Coronary artery (tissue), 2 donors: ENCODE data around the gene DHRSX.
"Not testable (repeated sequence)": the region's sequence is repeated elsewhere in the genome, so short reads cannot be mapped to it uniquely, and the experiment has no call there.

Experiments
- DNase-seq: peaks from one replicate; pipeline ENCODE4 v3.0.0-alpha.2; 2017; ENCODE audit warnings: low spot score
- H3K27ac ChIP-seq, 2 donors: fragments of 200-600 bp; sonication (generic); one replicate each; pipeline ENCODE4 v1.5.1; 2016 to 2019
- H3K4me3 ChIP-seq: fragments of 200-600 bp; sonication (generic); 2 replicates; pipeline ENCODE4 v1.5.1; 2016; ENCODE audit warnings: mild to moderate bottlenecking, moderate library complexity
- TF ChIP-seq, protein P1 (sequence below): fragments of 200-600 bp; sonication (generic); IDR thresholded peaks from one replicate; pipeline ENCODE4 v1.5.1; 2019; ENCODE audit warnings: antibody characterized with exemption

Gene DHRSX

DNA sequence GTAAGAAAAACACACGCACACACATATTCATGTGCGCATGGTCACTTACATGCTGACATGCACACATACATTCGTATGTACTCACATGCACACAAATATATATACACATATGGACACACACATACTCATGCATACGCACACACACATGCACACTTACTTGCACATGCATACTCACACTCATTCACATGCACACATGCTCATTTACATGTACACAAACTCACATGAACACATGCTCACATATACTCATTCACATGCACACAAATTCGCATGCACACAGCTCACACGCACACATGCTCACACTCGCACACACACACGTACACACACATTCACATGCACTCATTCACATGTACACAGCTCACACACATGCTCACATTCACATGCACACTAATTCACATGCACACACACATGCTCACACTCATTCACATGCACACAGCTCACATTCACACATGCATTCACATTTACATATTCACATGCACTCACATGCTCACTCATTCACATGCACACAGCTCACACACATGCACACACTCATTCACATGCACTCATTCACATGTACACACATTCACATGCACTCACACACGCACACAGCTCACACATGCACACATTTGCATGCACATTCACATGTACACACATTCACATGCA is 276.1 kb downstream of the DHRSX start:
- TF ChIP-seq, protein P1, sequence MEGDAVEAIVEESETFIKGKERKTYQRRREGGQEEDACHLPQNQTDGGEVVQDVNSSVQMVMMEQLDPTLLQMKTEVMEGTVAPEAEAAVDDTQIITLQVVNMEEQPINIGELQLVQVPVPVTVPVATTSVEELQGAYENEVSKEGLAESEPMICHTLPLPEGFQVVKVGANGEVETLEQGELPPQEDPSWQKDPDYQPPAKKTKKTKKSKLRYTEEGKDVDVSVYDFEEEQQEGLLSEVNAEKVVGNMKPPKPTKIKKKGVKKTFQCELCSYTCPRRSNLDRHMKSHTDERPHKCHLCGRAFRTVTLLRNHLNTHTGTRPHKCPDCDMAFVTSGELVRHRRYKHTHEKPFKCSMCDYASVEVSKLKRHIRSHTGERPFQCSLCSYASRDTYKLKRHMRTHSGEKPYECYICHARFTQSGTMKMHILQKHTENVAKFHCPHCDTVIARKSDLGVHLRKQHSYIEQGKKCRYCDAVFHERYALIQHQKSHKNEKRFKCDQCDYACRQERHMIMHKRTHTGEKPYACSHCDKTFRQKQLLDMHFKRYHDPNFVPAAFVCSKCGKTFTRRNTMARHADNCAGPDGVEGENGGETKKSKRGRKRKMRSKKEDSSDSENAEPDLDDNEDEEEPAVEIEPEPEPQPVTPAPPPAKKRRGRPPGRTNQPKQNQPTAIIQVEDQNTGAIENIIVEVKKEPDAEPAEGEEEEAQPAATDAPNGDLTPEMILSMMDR, result no peak
- no peak overlapping the region for H3K27ac ChIP-seq
- DNase-seq, result no peak
- H3K4me3 ChIP-seq, result no peak overlapping the region

DNA sequence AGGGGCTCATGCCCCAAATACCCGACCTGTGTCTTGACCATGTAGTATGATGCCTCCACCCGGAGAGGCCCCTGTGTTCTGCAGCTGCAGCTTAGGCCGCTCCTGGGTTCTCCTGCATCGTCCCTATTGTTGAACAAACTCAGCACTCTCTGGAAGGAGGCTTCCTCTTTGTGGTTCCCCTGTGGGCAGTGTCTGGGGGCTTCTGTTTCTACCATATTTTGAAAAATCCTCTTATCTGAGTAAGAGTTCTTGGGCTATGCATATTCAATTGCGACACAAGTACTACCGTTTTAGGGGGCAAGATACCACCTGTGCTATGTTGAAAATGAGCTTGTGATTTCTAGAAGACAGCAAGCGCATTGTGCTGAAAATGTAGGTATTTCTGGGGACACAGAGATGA is 276.6 kb downstream of the DHRSX start:
- no peak for DNase-seq
- H3K27ac ChIP-seq, result no peak overlapping the region
- TF ChIP-seq, protein P1, result no peak
- H3K4me3 ChIP-seq, result no peak overlapping the region

DNA sequence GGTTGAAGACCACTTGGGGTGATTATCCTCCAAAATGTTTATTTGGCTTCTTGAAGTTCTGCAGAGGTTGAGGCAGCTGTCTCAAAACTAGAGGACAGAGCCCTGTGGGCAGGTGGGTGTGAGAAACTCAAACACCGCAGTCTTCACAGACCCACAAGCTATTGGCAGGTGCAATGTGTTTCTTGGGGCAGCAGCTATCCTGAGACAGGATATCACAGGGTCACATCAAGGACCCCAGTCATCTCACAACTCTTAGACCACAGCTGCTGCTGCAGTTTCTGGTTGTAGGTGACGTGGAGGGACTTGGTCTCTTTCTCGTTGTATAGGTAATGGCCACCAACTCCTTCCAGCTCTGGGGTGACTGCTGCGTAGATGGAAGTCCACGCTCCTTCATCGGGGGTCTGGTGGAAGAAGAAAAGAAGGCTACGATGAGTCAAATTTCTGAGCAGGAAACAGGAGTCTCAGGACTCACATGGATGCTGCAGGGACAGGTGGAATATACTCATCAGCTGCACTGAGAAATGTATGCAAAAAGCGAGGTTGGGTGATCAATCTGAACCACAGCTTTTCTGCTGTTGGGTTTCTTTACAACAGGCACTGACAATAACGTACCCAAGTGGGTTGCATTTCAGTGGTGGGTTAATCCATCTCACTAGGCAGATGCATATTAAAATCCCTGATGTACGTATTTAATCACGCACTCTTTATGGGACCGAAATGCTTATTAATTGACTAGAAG is 279.8 kb downstream of the DHRSX start:
- no peak overlapping the region for H3K4me3 ChIP-seq
- DNase-seq, result no peak
- TF ChIP-seq, protein P1, result no peak

DNA sequence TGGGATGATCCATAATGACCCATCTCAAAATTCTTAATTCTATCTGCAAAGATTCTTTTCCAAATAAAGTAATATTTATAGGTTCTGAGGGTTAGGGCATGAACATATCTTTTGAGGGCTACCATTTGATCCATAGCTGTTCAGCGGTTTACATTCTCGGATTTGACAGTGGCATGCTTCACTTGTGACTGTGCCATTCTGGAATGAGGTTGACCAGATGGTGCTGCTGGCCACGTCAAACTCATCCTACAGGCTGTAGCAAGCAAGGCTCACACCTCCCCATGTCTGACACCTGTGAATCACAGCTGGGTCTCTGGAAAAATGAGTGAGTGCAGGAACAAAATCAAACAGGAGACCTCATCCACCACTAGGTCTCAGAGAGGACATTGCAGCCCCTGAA is 280.5 kb downstream of the DHRSX start:
- Histone ChIP-seq H3K4me3 (no peak overlapping the region), H3K27ac (no peak overlapping the region)
- TF ChIP-seq, protein P1, result no peak
- no peak for DNase-seq

More for the DNA sequence above, 279.8 kb downstream of the DHRSX start:
- no peak overlapping the region for H3K27ac ChIP-seq

DNA sequence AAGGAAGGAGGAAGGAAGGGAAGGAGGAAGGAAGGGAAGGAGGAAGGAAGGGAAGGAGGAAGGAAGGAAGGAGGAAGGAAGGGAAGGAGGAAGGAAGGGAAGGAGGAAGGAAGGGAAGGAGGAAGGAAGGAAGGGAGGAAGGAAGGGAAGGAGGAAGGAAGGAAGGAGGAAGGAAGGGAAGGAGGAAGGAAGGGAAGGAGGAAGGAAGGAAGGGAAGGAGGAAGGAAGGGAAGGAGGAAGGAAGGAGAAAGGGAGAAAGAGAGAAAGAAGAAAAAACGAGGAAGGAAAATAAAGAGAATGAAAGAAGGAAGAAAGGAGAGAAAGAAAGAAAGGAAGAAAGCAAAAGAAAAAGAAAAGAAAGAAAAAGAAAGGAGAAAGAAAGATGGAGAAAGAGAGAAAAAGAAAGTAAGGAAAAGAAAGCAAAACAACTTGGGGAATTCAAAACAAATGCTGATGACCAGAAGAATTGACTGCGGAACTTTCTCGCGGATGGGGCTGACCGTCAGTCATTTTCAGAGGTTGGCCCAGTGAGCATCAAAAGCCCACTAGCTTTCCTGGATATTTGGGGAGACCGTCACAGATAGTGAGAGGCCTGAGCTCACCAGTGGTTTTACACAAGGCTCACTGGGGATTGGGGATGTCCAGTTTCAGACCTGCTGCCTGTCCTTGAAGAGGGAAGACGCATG is 286.5 kb downstream of the DHRSX start:
- not testable (repeated sequence) for H3K4me3 ChIP-seq, H3K27ac ChIP-seq, DNase-seq

DNA sequence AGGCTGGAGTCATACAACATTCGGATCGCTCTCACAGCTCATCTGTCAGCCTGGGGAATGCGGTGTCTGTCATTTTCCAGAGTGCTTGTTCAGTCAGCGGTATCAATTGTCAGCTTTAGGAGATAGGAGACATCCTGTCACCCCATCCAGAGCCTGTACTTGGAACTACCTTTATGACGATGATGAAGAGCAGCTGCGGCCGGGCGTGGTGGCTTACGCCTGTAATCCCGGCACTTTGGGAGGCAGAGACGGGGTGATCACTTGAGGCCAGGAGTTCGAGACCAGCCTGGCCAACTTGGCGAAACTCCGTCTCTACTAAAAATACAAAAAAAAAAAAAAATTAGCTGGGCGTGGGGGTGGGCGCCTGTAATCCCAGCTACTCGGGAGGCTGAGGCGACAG is 289.1 kb downstream of the DHRSX start:
- not testable (repeated sequence) for H3K27ac ChIP-seq, H3K4me3 ChIP-seq, DNase-seq

DNA sequence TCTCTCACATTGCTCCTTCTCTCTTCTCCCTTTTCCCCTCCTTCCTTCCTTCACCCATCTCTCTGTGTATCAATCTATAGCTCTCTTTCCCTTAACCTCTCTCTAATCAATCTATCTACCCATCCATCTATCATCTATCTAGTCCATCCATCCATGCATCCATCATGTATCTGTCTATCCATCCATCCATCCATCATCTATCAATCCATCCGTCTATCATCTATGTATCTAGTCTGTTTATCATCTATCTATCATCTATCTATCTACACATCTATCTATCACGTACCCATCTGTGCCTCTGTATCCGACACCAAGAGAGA is 307.5 kb downstream of the DHRSX start:
- Histone ChIP-seq H3K27ac (no peak overlapping the region), H3K4me3 (no peak overlapping the region)
- TF ChIP-seq, protein P1, result no peak
- no peak for DNase-seq
